ENCODE results near the gene PFKP.

DNA sequence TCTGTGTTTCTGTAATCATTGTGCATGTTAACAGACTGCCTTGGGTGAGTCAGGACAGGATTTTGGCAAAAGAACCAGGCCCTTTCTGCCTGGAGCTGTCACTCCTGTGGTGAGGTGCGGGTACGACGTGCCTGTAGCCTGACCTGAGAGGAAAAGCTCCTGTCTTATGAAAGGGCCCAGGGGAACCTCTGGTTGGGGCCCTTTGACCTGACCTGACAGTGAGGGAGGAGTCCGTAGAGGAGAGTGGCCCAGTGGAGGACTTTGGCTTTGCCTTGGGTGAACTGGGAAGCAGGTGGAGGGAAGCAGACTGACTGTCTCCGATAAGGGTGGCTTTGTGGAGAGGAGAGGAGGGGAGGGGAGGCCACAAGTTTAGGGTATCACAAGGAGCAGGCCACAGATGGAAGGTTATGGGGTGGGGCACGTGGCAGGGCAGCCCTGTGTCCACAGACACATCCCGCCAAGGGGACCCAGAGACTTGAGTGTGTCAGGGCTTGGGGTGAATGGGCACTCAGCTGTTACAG is 6.9 kb downstream of the PFKP start:
- TF ChIP-seq, protein P1, sequence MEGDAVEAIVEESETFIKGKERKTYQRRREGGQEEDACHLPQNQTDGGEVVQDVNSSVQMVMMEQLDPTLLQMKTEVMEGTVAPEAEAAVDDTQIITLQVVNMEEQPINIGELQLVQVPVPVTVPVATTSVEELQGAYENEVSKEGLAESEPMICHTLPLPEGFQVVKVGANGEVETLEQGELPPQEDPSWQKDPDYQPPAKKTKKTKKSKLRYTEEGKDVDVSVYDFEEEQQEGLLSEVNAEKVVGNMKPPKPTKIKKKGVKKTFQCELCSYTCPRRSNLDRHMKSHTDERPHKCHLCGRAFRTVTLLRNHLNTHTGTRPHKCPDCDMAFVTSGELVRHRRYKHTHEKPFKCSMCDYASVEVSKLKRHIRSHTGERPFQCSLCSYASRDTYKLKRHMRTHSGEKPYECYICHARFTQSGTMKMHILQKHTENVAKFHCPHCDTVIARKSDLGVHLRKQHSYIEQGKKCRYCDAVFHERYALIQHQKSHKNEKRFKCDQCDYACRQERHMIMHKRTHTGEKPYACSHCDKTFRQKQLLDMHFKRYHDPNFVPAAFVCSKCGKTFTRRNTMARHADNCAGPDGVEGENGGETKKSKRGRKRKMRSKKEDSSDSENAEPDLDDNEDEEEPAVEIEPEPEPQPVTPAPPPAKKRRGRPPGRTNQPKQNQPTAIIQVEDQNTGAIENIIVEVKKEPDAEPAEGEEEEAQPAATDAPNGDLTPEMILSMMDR (IDR thresholded peaks at IDR 0.05), result no peak
- TF ChIP-seq POLR2A (IDR thresholded peaks at IDR 0.05), result no peak
- no peak for TF ChIP-seq EP300 (IDR thresholded peaks at IDR 0.05)
